Embryonic facial prominence (tissue), 1 donor: Measurements from ENCODE around the gene RNGTT.
"Not testable (repeated sequence)": the region's sequence is repeated elsewhere in the genome, so short reads cannot be mapped to it uniquely, and the experiment has no call there.

ENCODE experiments used
- DNase-seq: peaks from one replicate; pipeline ENCODE4 v3.0.0-alpha.2; 2016; ENCODE audit errors: extremely low spot score

The RNGTT gene

GRCh38 chr6:88864359-88865054 lies 98.9 kb downstream of the RNGTT start:
- DNase-seq: no peak

GRCh38 chr6:88860310-88860709 lies 103.1 kb downstream of the RNGTT start:
- DNase-seq: no peak

- DNase-seq: no peak
Observed at GRCh38 chr6:88858455-88858854, 105.0 kb downstream of the RNGTT start.

- no peak for DNase-seq
Observed at GRCh38 chr6:88856566-88856965, 106.9 kb downstream of the RNGTT start.

GRCh38 chr6:88855541-88856147 lies 107.8 kb downstream of the RNGTT start:
- no peak for DNase-seq

- no peak for DNase-seq
Observed at GRCh38 chr6:88852775-88853174, 110.6 kb downstream of the RNGTT start.

- DNase-seq: no peak
Observed at GRCh38 chr6:88852000-88852399, 111.4 kb downstream of the RNGTT start.

- DNase-seq: no peak
Observed at GRCh38 chr6:88848870-88849269, 114.5 kb downstream of the RNGTT start.

GRCh38 chr6:88843040-88843439 lies 120.4 kb downstream of the RNGTT start:
- DNase-seq: no peak

- no peak for DNase-seq
Observed at GRCh38 chr6:88842320-88842719, 121.1 kb downstream of the RNGTT start.

- DNase-seq: no peak
Observed at GRCh38 chr6:88840796-88841539, 122.5 kb downstream of the RNGTT start.

GRCh38 chr6:88840289-88840688 lies 123.1 kb downstream of the RNGTT start:
- no peak for DNase-seq

GRCh38 chr6:88839280-88839679 lies 124.1 kb downstream of the RNGTT start:
- no peak for DNase-seq

GRCh38 chr6:88835210-88835609 lies 128.2 kb downstream of the RNGTT start:
- DNase-seq: no peak

- DNase-seq: not testable (repeated sequence)
Observed at GRCh38 chr6:88833071-88833470, 130.3 kb downstream of the RNGTT start.

- not testable (repeated sequence) for DNase-seq
Observed at GRCh38 chr6:88827599-88827998, 135.8 kb downstream of the RNGTT start.

GRCh38 chr6:88825856-88826255 lies 137.6 kb downstream of the RNGTT start:
- no peak for DNase-seq

GRCh38 chr6:88823998-88824397 lies 139.4 kb downstream of the RNGTT start:
- no peak for DNase-seq

GRCh38 chr6:88815491-88815890 lies 147.9 kb downstream of the RNGTT start:
- no peak for DNase-seq

- DNase-seq: no peak
Observed at GRCh38 chr6:88814909-88815308, 148.5 kb downstream of the RNGTT start.

GRCh38 chr6:88813045-88813444 lies 150.4 kb downstream of the RNGTT start:
- DNase-seq: no peak

- DNase-seq: no peak
Observed at GRCh38 chr6:88810701-88811100, 152.7 kb downstream of the RNGTT start.

- DNase-seq: no peak
Observed at GRCh38 chr6:88810089-88810488, 153.3 kb downstream of the RNGTT start.
